Measurements from ENCODE around the gene GPR160. TPM values are rescaled to one million over a fixed set of nuclear protein-coding genes. Genes with fewer than 3 reads are reported as not detected.

Gene GPR160
- total RNA-seq, 4 donors from 2014 or later = 1.5 to 6.3 (median 3.3) TPM

GRCh38 chr3:170096342-170096741 lies 58.5 kb downstream of the GPR160 start:
- TF ChIP-seq CTCF (IDR thresholded peaks at IDR 0.05) (no peak), POLR2A (IDR thresholded peaks at IDR 0.05) (no peak)
- 92% methylated on average over 3 of the region's 3 CpGs for WGBS, 2 donors

GRCh38 chr3:170098753-170099152 lies 61.0 kb downstream of the GPR160 start:
- intact Hi-C loops (cut with DNase I; ENCODE audit: low total_unique reads) = no loop called here
- H3K4me3 ChIP-seq (ENCODE audit: low read depth, poor library complexity, severe bottlenecking) = no peak overlapping the region
- TF ChIP-seq CTCF (IDR thresholded peaks at IDR 0.05) (no peak), POLR2A (IDR thresholded peaks at IDR 0.05) (no peak)
- 91 to 95% methylated on average over 1 of the region's 1 CpG for WGBS, 2 donors
- no peak for DNase-seq (ENCODE audit: low spot score in 2 of 2)

More at GRCh38 chr3:170096342-170096741, 58.5 kb downstream of the GPR160 start:
- no peak for DNase-seq (ENCODE audit: low spot score in 2 of 2)
- no peak overlapping the region for H3K4me3 ChIP-seq (ENCODE audit: low read depth, poor library complexity, severe bottlenecking)
- intact Hi-C loops (cut with DNase I; ENCODE audit: low total_unique reads) = no loop called here

GRCh38 chr3:170100944-170101343 lies 63.1 kb downstream of the GPR160 start:
- H3K4me3 ChIP-seq (ENCODE audit: low read depth, poor library complexity, severe bottlenecking) = no peak overlapping the region
- intact Hi-C loops (cut with DNase I; ENCODE audit: low total_unique reads) = no loop called here
- TF ChIP-seq POLR2A (IDR thresholded peaks at IDR 0.05) (no peak), CTCF (IDR thresholded peaks at IDR 0.05) (no peak)
- 90 to 95% methylated on average over 1 of the region's 1 CpG for WGBS, 2 donors
- DNase-seq (ENCODE audit: low spot score in 2 of 2) = no peak

- intact Hi-C loops (cut with DNase I; ENCODE audit: low total_unique reads) = no loop called here
- H3K4me3 ChIP-seq (ENCODE audit: low read depth, poor library complexity, severe bottlenecking) = no peak overlapping the region
- no peak for DNase-seq (ENCODE audit: low spot score in 2 of 2)
- TF ChIP-seq POLR2A (IDR thresholded peaks at IDR 0.05) (no peak), CTCF (IDR thresholded peaks at IDR 0.05) (no peak)
- 95 to 97% methylated on average over 8 of the region's 8 CpGs for WGBS, 2 donors
Observed at GRCh38 chr3:170102431-170102830, 64.6 kb downstream of the GPR160 start.

GRCh38 chr3:170107941-170108340 lies 70.1 kb downstream of the GPR160 start:
- TF ChIP-seq POLR2A (IDR thresholded peaks at IDR 0.05) (no peak), CTCF (IDR thresholded peaks at IDR 0.05) (no peak)
- no peak overlapping the region for H3K4me3 ChIP-seq (ENCODE audit: low read depth, poor library complexity, severe bottlenecking)
- DNase-seq (ENCODE audit: low spot score in 2 of 2) = no peak
- 89 to 93% methylated on average over 1 of the region's 1 CpG for WGBS, 2 donors
- intact Hi-C loops (cut with DNase I; ENCODE audit: low total_unique reads) = no loop called here

- intact Hi-C loops (cut with DNase I; ENCODE audit: low total_unique reads) = no loop called here
- WGBS, 2 donors = 79 to 81% methylated on average over 3 of the region's 3 CpGs
- H3K4me3 ChIP-seq (ENCODE audit: low read depth, poor library complexity, severe bottlenecking) = no peak overlapping the region
- TF ChIP-seq POLR2A (IDR thresholded peaks at IDR 0.05) (no peak), CTCF (IDR thresholded peaks at IDR 0.05) (no peak)
- DNase-seq (ENCODE audit: low spot score in 2 of 2) = no peak
Observed at GRCh38 chr3:170108955-170109354, 71.2 kb downstream of the GPR160 start.

Measured in lower leg skin (tissue), 4 donors.